DMS114 treated with DMSO at 0.1 percent for 48 hours (cell line): ENCODE results near the gene BEND6.

Experiments used
- DNase-seq: peaks from one replicate; lab custom pipeline; 2025; ENCODE audit not compliant: unreplicated experiment; lab: John Stamatoyannopoulos, UW

Gene BEND6

GRCh38 chr6:56940463-56940862 is 14.4 kb upstream of the BEND6 start:
- no peak for DNase-seq

- DNase-seq = no peak
These were observed 13.9 kb upstream of the BEND6 start for GRCh38 chr6:56940977-56941376.

GRCh38 chr6:56944661-56945060 is 10.2 kb upstream of the BEND6 start:
- no peak for DNase-seq

GRCh38 chr6:56946368-56946767 is 8.5 kb upstream of the BEND6 start:
- no peak for DNase-seq

- DNase-seq = no peak
These were observed 7.0 kb upstream of the BEND6 start for GRCh38 chr6:56947924-56948323.

- DNase-seq = no peak
These were observed 5.6 kb upstream of the BEND6 start for GRCh38 chr6:56949265-56949664.

GRCh38 chr6:56949925-56950495 is 4.9 kb upstream of the BEND6 start:
- DNase-seq = no peak

GRCh38 chr6:56951049-56951831 is 3.7 kb upstream of the BEND6 start:
- no peak for DNase-seq

- no peak for DNase-seq
These were observed 1.1 kb upstream of the BEND6 start for GRCh38 chr6:56953597-56954402.

GRCh38 chr6:56955171-56956155 is 556 bp downstream of the BEND6 start:
- peak; percentile 76 for DNase-seq

- DNase-seq = no peak
These were observed 1.6 kb downstream of the BEND6 start for GRCh38 chr6:56956491-56956890.

- DNase-seq = no peak
These were observed 2.9 kb downstream of the BEND6 start for GRCh38 chr6:56957856-56958255.

GRCh38 chr6:56958481-56958880 is 3.6 kb downstream of the BEND6 start:
- no peak for DNase-seq

- DNase-seq = no peak
These were observed 4.2 kb downstream of the BEND6 start for GRCh38 chr6:56959094-56959493.

- DNase-seq = no peak
These were observed 5.0 kb downstream of the BEND6 start for GRCh38 chr6:56959938-56960337.

- no peak for DNase-seq
These were observed 6.2 kb downstream of the BEND6 start for GRCh38 chr6:56961151-56961550.

GRCh38 chr6:56962441-56962840 is 7.5 kb downstream of the BEND6 start:
- no peak for DNase-seq

GRCh38 chr6:56963043-56963442 is 8.1 kb downstream of the BEND6 start:
- DNase-seq = no peak

- DNase-seq = no peak
These were observed 8.9 kb downstream of the BEND6 start for GRCh38 chr6:56963793-56964192.

GRCh38 chr6:56965126-56965525 is 10.2 kb downstream of the BEND6 start:
- no peak for DNase-seq

GRCh38 chr6:56970849-56971248 is 15.9 kb downstream of the BEND6 start:
- no peak for DNase-seq
